GM10266 (cell line): ENCODE measurements around the gene GRK3.

Source experiments
- DNase-seq: peaks from one replicate; pipeline ENCODE4 v3.0.0; 2012; ENCODE audit errors: extremely low spot score
- CTCF ChIP-seq: IDR thresholded peaks from 2 replicates; pipeline ENCODE4 v1.5.1; 2012; ENCODE audit warnings: mild to moderate bottlenecking, low read depth; ENCODE audit not compliant: control insufficient read depth, insufficient read depth; ENCODE audit errors: missing control alignments

Gene GRK3

GRCh38 chr22:25754527-25755202 lies 190.2 kb downstream of the GRK3 start:
- no peak for DNase-seq

GRCh38 chr22:25757686-25758085 lies 193.2 kb downstream of the GRK3 start:
- TF ChIP-seq CTCF = no peak
- DNase-seq = no peak

More at GRCh38 chr22:25754527-25755202, 190.2 kb downstream of the GRK3 start:
- TF ChIP-seq CTCF = no peak

- DNase-seq = no peak
- no peak for TF ChIP-seq CTCF
These were observed 193.8 kb downstream of the GRK3 start for GRCh38 chr22:25758316-25758715.

GRCh38 chr22:25759825-25760231 lies 195.4 kb downstream of the GRK3 start:
- no peak for DNase-seq

GRCh38 chr22:25760294-25760693 lies 195.8 kb downstream of the GRK3 start:
- TF ChIP-seq CTCF = no peak

More at GRCh38 chr22:25759825-25760231, 195.4 kb downstream of the GRK3 start:
- TF ChIP-seq CTCF = no peak

GRCh38 chr22:25760848-25761595 lies 196.5 kb downstream of the GRK3 start:
- TF ChIP-seq CTCF = no peak
- no peak for DNase-seq

More at GRCh38 chr22:25760294-25760693, 195.8 kb downstream of the GRK3 start:
- DNase-seq = no peak

GRCh38 chr22:25762147-25762546 lies 197.7 kb downstream of the GRK3 start:
- DNase-seq = no peak
- TF ChIP-seq CTCF = no peak
